HUES64 (cell line): Measurements from ENCODE around the gene NOC4L.
"Not testable (repeated sequence)": the region's sequence is repeated elsewhere in the genome, so short reads cannot be mapped to it uniquely, and the experiment has no call there.

Source experiments
- H3K27ac ChIP-seq: 2 replicates; pipeline ENCODE4 v1.7.0; 2013; ENCODE audit warnings: low read depth, low read length, inconsistent platforms
- H3K27me3 ChIP-seq: 2 replicates; pipeline ENCODE4 v1.6.1; 2013; ENCODE audit warnings: mild to moderate bottlenecking, low read length; ENCODE audit not compliant: insufficient read depth
- H3K36me3 ChIP-seq: 2 replicates; pipeline ENCODE4 v1.6.1; 2013; ENCODE audit warnings: mild to moderate bottlenecking, low read length; ENCODE audit not compliant: insufficient read depth
- H3K4me1 ChIP-seq: 2 replicates; pipeline ENCODE4 v1.6.1; 2013; ENCODE audit warnings: mild to moderate bottlenecking, low read length, moderate library complexity; ENCODE audit not compliant: insufficient read depth
- H3K4me3 ChIP-seq: 2 replicates; pipeline ENCODE4 v1.5.1; 2013; ENCODE audit warnings: mild to moderate bottlenecking, low read length, moderate library complexity
- H3K9ac ChIP-seq: 2 replicates; pipeline ENCODE4 v1.6.1; 2013; ENCODE audit warnings: mild to moderate bottlenecking, low read depth, low read length
- H3K9me3 ChIP-seq: 2 replicates; pipeline ENCODE4 v1.6.1; 2013; ENCODE audit warnings: low read depth, low read length; ENCODE audit not compliant: insufficient read depth
- WGBS: fragments of 150-250, 120-280 bp; methylation state at CpG from one replicate; pipeline ENCODE4 v1.1.7; 2013; ENCODE audit warnings: missing lambda C conversion rate; 5-methylcytosine and 5-hydroxymethylcytosine counted together

Gene NOC4L

GRCh38 chr12:132124766-132125425 is 19.4 kb upstream of the NOC4L start:
- WGBS: 93% methylated on average over 18 of the region's 19 CpGs
- no peaks in the 10 kb centered on the region for H3K27me3 ChIP-seq
- no peak overlapping the region for H3K9ac ChIP-seq
- no peak overlapping the region for H3K4me3 ChIP-seq
- H3K4me1 ChIP-seq: no peaks in the 10 kb centered on the region
- H3K27ac ChIP-seq: no peak overlapping the region
- H3K9me3 ChIP-seq: peaks cover 21% of the 10 kb centered on the region
- peaks cover 81% of the 10 kb centered on the region for H3K36me3 ChIP-seq

GRCh38 chr12:132125736-132126135 is 18.5 kb upstream of the NOC4L start:
- no peaks in the 10 kb centered on the region for H3K27me3 ChIP-seq
- H3K9ac ChIP-seq: no peak overlapping the region
- peaks cover 21% of the 10 kb centered on the region for H3K9me3 ChIP-seq
- WGBS: 96% methylated on average over 12 of the region's 12 CpGs
- H3K36me3 ChIP-seq: peaks cover 78% of the 10 kb centered on the region
- no peak overlapping the region for H3K27ac ChIP-seq
- H3K4me1 ChIP-seq: no peaks in the 10 kb centered on the region
- H3K4me3 ChIP-seq: no peak overlapping the region

GRCh38 chr12:132127041-132127440 is 17.2 kb upstream of the NOC4L start:
- WGBS: 98% methylated on average over 7 of the region's 8 CpGs
- no peak overlapping the region for H3K9ac ChIP-seq
- H3K36me3 ChIP-seq: peaks cover 66% of the 10 kb centered on the region
- no peaks in the 10 kb centered on the region for H3K27me3 ChIP-seq
- H3K27ac ChIP-seq: no peak overlapping the region
- H3K4me1 ChIP-seq: no peaks in the 10 kb centered on the region
- H3K4me3 ChIP-seq: no peak overlapping the region
- H3K9me3 ChIP-seq: peaks cover 24% of the 10 kb centered on the region

GRCh38 chr12:132129007-132129406 is 15.2 kb upstream of the NOC4L start:
- 96% methylated on average over 3 of the region's 3 CpGs for WGBS
- Histone ChIP-seq H3K9me3 (peaks cover 24% of the 10 kb centered on the region), H3K27me3 (no peaks in the 10 kb centered on the region), H3K4me1 (no peaks in the 10 kb centered on the region), H3K4me3 (no peak overlapping the region), H3K27ac (no peak overlapping the region), H3K9ac (no peak overlapping the region), H3K36me3 (peaks cover 50% of the 10 kb centered on the region)

GRCh38 chr12:132130690-132131089 is 13.6 kb upstream of the NOC4L start:
- Histone ChIP-seq H3K4me3 (no peak overlapping the region), H3K9ac (no peak overlapping the region)
- 92% methylated on average over 14 of the region's 14 CpGs for WGBS

GRCh38 chr12:132131229-132131628 is 13.0 kb upstream of the NOC4L start:
- Histone ChIP-seq H3K4me1 (no peaks in the 10 kb centered on the region), H3K9me3 (peaks cover 24% of the 10 kb centered on the region), H3K9ac (no peak overlapping the region), H3K36me3 (peaks cover 29% of the 10 kb centered on the region), H3K27me3 (no peaks in the 10 kb centered on the region), H3K4me3 (no peak overlapping the region), H3K27ac (no peak overlapping the region)
- 94% methylated on average over 14 of the region's 14 CpGs for whole genome bisulfite sequencing

More at GRCh38 chr12:132130690-132131089, 13.6 kb upstream of the NOC4L start:
- no peaks in the 10 kb centered on the region for H3K4me1 ChIP-seq
- no peaks in the 10 kb centered on the region for H3K27me3 ChIP-seq
- peaks cover 35% of the 10 kb centered on the region for H3K36me3 ChIP-seq
- H3K27ac ChIP-seq: no peak overlapping the region
- peaks cover 24% of the 10 kb centered on the region for H3K9me3 ChIP-seq

- Histone ChIP-seq H3K27me3 (no peaks in the 10 kb centered on the region), H3K27ac (no peak overlapping the region), H3K4me3 (no peak overlapping the region), H3K9me3 (peaks cover 24% of the 10 kb centered on the region), H3K36me3 (peaks cover 22% of the 10 kb centered on the region), H3K4me1 (no peaks in the 10 kb centered on the region), H3K9ac (no peak overlapping the region)
- WGBS: 88% methylated on average over 14 of the region's 14 CpGs
Observed at GRCh38 chr12:132131952-132132351, 12.3 kb upstream of the NOC4L start.

GRCh38 chr12:132132609-132133430 is 11.4 kb upstream of the NOC4L start:
- peaks cover 19% of the 10 kb centered on the region for H3K9me3 ChIP-seq
- no peaks in the 10 kb centered on the region for H3K4me1 ChIP-seq
- H3K4me3 ChIP-seq: no peak overlapping the region
- H3K27me3 ChIP-seq: no peaks in the 10 kb centered on the region
- no peak overlapping the region for H3K27ac ChIP-seq
- 90% methylated on average over 39 of the region's 39 CpGs for WGBS
- H3K36me3 ChIP-seq: peaks cover 13% of the 10 kb centered on the region
- no peak overlapping the region for H3K9ac ChIP-seq

- peaks cover 5% of the 10 kb centered on the region for H3K36me3 ChIP-seq
- H3K4me1 ChIP-seq: no peaks in the 10 kb centered on the region
- H3K27ac ChIP-seq: no peak overlapping the region
- H3K9ac ChIP-seq: no peak overlapping the region
- WGBS: 56% methylated on average over 27 of the region's 27 CpGs
- H3K9me3 ChIP-seq: peaks cover 6% of the 10 kb centered on the region
- H3K27me3 ChIP-seq: no peaks in the 10 kb centered on the region
- H3K4me3 ChIP-seq: no peak overlapping the region
Observed at GRCh38 chr12:132133952-132134652, 10.2 kb upstream of the NOC4L start.

GRCh38 chr12:132134653-132135183 is 9.5 kb upstream of the NOC4L start:
- not testable (repeated sequence) for H3K4me1 ChIP-seq, H3K9ac ChIP-seq, H3K9me3 ChIP-seq, H3K27ac ChIP-seq, H3K27me3 ChIP-seq, H3K4me3 ChIP-seq
- 90% methylated on average over 20 of the region's 39 CpGs for WGBS
- H3K36me3 ChIP-seq: peaks cover 11% of the 10 kb centered on the region

- WGBS: 91% methylated on average over 16 of the region's 21 CpGs
- not testable (repeated sequence) for H3K9me3 ChIP-seq, H3K27ac ChIP-seq, H3K4me3 ChIP-seq, H3K27me3 ChIP-seq, H3K4me1 ChIP-seq, H3K9ac ChIP-seq
- H3K36me3 ChIP-seq: peaks cover 26% of the 10 kb centered on the region
Observed at GRCh38 chr12:132136226-132136625, 8.0 kb upstream of the NOC4L start.
